ENCODE measurements around the gene BOLA2. TPM values are rescaled to one million over a fixed set of nuclear protein-coding genes. Genes with fewer than 3 reads are reported as not detected.
"Not testable (repeated sequence)": the region's sequence is repeated elsewhere in the genome, so short reads cannot be mapped to it uniquely, and the experiment has no call there.

Gene BOLA2
- total RNA-seq, 2 donors from 2014 or later: 5.1 to 6.8 TPM

DNA sequence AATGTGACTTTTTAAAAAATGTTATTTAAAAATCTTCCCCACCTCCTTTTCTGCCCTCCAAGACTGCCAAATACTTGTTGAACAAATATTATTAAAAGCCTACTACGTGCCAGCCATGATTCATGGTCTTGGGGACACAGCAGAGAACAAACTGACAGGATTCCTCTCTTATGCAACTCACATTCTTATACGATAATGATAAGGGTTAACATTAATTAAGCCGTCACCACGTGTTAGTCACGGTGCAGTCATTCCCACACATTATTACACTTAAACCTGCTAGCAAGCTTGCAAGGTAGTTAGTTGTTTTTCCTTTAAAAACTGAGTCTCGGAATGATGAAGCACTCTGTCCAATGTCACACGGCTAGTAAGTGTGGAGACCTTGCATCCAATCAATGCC is 48.9 kb downstream of the BOLA2 start:
- not testable (repeated sequence) for H3K4me3 ChIP-seq; H3K4me1 ChIP-seq; H3K27me3 ChIP-seq; DNase-seq (ENCODE audit: low spot score); H3K9me3 ChIP-seq; H3K27ac ChIP-seq; H3K36me3 ChIP-seq

Other genes with a start within 250 kb of the BOLA2 start
- gene NPIPB11, start 47.6 kb downstream of the BOLA2 start, total RNA-seq: under 1 TPM; 0.15 to 0.39 TPM
- gene SLX1B, start 182 bp upstream of the BOLA2 start, total RNA-seq: 10 to 100 TPM; 16.4 to 21.8 TPM
- gene SULT1A4, start 5.6 kb upstream of the BOLA2 start, total RNA-seq: 10 to 100 TPM; 15.8 to 18.2 TPM
- 10 to 100 TPM in 1 of 2 donors, 1 to 10 TPM in 1; 4.2 to 11.4 TPM for gene NPIPB12, start 52.1 kb upstream of the BOLA2 start, total RNA-seq
- 1 to 10 TPM; 3.7 to 4.5 TPM for gene SPN, start 208.9 kb upstream of the BOLA2 start, total RNA-seq
- 10 to 100 TPM; 18.3 to 38.2 TPM for gene QPRT, start 224.8 kb upstream of the BOLA2 start, total RNA-seq

All from right atrium auricular region (tissue), 2 donors.